Left cardiac atrium (tissue), 4 donors: ENCODE measurements around the gene SDS. TPM values are rescaled to one million over a fixed set of nuclear protein-coding genes. Genes with fewer than 3 reads are reported as not detected.

Experiments
- ATAC-seq, 2 donors: fragments of 200-7000 bp; cut with Tn5 transposase; one replicate each; pipeline ENCODE4 v1.9.1; 2020; ENCODE audit warnings: mild to moderate bottlenecking in 2 of 2, moderate library complexity in 2 of 2
- DNase-seq: peaks from one replicate; pipeline ENCODE4 v3.0.0-alpha.2; 2020
- intact Hi-C, 2 donors: fragments of 100-400 bp; cut with DNase I; formaldehyde crosslinking; loops; one replicate each; pipeline versions ENCODE4 v1.14.1 to v1.15.1; 2022 to 2023
- total RNA-seq, 2 donors: library from RNA; stranded (reverse); fragmentation: NEBNext Ultra II Directional; extraction: Animal tissue kit (Norgen Biotek cat#: 25700); gene quantifications; one replicate each; pipeline ENCODE4 v1.2.1, GENCODE V29; 2021
- donor health status: DM: no; HTN: yes; CAD: no.
- donor health status: DM: no; HTN: yes; CAD: no; lungs with severe emphysema.
- donor health status: DM: yes; HTN: yes; CAD: no.
- donor health status: Dilated cardiomyopathy.

SDS gene
- total RNA-seq, 2 donors from 2014 or later: 0.24 to 0.31 TPM

DNA sequence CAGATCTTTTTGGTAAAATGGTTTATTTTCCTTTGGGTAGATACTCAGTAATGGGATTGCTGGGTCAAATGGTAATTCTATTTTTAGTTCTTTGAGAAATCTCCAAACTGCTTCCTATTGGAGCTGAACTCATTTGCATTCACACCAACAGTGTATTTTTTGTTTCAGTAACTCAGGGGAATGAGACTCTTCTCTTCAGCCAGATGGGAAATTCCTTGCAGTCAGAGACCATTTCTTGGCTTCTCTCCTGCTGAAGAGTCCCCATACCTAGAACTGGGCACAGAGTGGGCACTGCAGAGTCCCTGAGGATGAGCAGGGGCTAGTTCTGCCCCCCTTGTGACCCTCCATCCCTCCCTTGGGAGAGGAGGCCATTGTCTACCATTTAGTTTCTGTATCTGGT, 29.3 kb upstream of the SDS start:
- no peak for DNase-seq
- no peak for ATAC-seq
- intact Hi-C loops: no loop called here

DNA sequence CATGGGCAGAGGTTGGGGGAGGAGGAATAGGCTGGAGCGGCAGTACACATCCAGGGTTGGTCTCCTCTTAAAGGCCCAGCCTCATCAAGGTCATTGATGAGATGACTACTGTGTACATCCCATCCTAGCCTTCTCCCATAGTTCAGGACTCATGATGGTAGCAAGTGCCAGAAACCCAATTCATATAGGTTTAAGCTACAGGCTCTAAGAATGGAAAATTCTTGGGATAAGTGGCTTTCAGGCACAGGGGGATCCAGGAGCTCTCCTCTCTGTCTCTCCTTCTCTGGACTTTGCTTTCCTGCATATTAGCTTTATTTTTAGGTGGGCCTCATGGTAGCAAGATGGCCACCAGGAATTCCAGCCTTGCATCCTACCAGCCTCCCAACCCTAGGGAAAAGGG, 24.8 kb upstream of the SDS start:
- intact Hi-C loops: loop anchor here (5.0 to 10.0 kb wide), 3 partner anchors 114 to 231 kb away; no protein-coding TSS in a partner anchor
- DNase-seq: no peak
- no peak for ATAC-seq

DNA sequence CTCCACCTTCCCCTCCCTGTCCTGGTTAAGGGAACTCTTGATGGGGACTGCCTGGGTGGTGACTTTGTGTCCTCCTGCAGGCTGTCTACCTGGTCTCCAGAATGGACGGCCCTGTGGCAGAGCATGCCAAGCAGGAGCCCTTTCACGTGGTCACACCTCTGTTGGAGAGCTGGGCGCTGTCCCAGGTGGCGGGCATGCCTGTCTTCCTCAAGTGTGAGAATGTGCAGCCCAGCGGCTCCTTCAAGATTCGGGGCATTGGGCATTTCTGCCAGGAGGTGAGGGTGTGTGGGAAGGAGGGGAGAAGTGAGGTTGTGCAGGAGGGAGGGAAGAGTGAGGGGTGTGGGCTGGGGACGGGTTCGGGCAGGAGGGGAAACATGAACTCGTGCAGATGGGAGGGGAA, 24.2 kb upstream of the SDS start:
- ATAC-seq (no peak), DNase-seq (no peak)
- intact Hi-C loops: loop anchor here (5.0 to 10.0 kb wide), 3 partner anchors 113 to 231 kb away; no protein-coding TSS in a partner anchor

DNA sequence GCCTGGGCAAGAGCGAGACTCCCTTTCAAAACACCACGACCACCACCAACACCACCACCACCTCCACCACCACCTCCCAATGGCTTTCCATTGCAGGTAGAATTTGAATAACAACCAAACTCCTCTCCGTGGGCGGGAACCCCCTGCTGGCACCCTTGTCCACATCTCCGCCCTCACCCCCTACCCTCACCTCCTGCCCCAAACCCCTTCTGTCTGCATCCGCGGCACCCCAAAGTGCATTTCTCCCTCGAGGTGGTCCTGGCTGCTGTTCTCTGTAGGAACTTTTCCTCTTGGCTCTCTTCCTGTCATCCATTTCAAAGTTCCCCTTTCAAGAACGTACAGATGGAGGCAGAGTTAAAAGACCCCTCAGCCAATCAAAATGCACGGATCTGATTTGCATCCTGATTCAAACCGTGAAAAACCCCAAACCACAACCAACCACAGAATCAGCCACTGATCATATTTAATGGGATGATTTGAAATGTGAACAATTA, 22.3 kb upstream of the SDS start:
- intact Hi-C loops: loop anchor here (5.0 to 10.0 kb wide), 3 partner anchors 111 to 229 kb away; no protein-coding TSS in a partner anchor
- no peak for DNase-seq
- no peak for ATAC-seq

DNA sequence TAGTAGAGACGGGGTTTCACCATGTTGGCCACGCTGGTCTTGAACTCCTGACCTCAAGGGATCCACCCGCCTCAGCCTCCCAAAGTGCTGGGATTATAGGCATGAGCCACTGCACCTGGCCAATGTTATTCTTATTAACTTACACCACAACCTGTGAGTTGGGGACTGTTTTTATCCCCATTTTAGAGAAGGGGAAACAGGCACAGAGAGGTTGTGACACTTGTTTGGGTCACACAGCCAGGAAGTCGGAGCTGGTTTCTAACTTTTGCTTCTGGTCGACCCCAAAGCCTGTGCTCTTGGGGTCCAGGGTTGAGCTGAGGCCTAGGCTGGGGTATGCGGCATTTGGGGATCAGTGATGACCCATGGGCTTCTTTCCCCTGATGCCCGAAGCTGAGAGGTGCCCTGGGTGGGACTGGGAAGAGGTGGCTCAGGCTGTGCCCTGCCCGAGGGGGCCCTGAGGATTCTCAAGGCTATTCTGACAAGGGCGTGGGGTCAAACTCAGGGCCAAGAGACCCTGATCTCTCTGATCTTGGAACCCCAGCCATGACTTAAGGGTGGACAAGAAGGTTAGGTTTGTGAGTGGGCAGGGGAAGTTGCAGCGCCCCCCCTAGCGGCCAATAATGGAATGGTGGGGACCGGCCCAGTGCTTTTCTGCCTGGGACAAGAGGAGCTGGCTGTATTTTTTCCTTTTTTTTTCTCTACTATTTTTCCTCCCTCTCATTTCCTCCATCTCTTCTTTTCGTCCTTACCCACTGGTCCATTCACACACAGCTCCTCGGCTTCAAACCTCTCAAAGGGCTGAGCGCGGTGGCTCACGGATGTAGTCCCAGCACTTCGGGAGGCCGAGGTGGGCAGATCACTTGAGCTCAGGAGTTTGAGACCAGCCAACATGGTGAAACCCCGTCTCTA, 21.5 kb upstream of the SDS start:
- intact Hi-C loops: loop anchor here (5.0 to 10.0 kb wide), 3 partner anchors 110 to 228 kb away; no protein-coding TSS in a partner anchor
- DNase-seq (peak; percentile 43), ATAC-seq (peak; percentile 16 to 37)

DNA sequence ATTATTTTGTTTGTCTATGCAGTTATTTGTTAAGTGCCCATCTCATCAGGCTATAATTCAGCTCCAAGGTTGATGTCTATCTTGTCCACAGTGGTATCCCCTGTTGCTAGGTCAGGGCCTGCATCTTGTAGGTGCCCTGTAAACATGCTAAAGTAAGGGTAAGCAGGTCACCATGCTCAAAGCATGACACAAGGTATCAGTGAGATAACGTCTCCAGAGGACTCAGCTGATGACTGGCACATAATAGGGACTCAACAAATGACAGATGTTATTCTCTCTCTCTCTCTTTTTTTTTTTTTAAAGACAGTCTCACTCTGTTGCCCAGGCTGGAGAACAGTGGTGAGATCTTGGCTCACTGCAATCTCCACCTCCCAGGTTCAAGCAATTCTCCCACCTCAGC, 20.8 kb upstream of the SDS start:
- intact Hi-C loops: loop anchor here in 1 of 2 donors (10.0 kb wide), 1 partner anchor 110 kb away; no protein-coding TSS in a partner anchor
- DNase-seq: no peak
- ATAC-seq: no peak

DNA sequence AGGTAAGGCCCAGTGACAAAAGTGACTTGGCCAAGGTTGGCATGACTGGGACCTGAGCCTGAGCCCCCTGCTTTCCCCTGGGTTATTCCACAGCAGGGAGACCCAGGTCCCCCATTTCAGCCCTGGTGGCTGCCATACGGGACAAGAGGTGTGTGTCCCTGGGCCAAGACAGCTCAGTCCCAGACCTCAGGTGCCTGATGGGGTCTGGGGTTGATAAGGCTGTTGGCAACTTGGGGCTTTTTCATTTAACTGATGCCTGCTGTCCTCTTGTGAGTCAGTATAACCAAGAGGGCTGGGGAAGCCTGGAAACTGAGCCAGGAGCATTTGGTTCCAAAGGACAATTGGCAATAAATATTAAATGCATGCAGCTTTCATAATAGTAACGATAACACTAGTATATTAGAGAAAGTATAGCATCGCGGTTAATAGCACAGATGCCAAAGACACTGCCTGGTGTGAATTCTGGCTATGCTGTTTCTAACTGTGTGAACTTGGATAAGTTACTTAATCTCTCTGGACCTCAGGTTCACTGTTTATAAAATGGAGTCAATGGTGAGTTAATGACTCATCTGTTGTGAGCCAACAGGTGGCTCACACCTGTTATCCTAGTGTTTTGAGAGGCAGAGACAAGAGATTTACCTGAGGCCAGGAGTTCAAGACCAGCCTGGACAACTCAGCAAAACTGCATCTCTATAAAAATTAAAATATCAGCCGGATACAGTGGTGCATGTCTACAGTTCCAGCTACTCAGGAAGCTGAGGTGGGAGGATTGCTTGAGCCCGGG, 19.4 kb upstream of the SDS start:
- intact Hi-C loops: loop anchor here in 1 of 2 donors (10.0 kb wide), 1 partner anchor 108 kb away; no protein-coding TSS in a partner anchor
- DNase-seq: no peak
- no peak for ATAC-seq

DNA sequence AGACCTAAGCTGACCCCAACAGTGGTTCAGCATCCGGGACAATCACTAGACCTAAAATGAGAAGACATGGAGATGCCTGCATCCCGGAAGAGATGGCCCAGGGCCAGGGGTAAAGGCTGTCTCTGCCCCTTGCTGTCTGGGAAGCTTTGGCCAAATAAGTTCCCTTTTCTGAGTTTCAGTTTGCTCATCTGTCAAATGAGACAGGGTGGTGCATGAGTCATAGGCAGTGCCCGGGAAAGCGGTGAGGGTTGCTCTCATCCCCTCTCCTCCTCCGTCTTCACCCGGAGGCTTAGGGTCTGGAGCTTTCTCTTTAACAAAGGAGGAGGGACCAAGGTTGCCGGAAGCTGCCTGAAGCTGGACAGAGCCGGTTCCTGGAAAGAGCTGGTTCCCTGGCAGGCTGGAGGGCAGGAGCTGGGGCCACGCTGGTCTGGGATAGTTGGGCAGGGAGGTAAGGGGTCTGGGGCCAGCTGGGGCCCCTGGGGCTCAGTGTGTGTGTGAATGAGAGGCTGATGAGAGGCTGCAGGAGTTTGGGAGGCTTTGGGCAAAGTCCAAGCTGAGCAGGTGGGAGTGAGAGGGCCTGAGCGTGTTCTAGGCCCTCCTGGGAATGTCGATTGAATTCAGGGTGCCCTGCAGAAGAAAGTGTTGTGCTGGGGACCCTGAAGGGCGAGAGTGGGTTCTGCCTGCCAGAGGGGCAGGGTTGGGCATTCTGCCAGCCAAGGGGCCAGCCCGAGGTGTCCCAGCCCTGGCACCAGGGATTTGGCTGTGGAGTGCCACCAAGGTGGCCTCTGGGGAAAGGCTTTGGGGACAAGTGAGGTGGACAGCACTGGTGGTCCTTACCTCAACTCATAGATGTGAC, 18.6 kb upstream of the SDS start, which contains the start of gene SDSL:
TSS of gene SDSL (plus strand) at position 351 of the 856 bp plus-strand sequence. CDS start 5,603 bp downstream, outside the sequence.
- ATAC-seq (peak; percentile 83 to 97), DNase-seq (peak; percentile 80)
- intact Hi-C loops: loop anchor here in 1 of 2 donors (10.0 kb wide), 1 partner anchor 107 kb away; no protein-coding TSS in a partner anchor

DNA sequence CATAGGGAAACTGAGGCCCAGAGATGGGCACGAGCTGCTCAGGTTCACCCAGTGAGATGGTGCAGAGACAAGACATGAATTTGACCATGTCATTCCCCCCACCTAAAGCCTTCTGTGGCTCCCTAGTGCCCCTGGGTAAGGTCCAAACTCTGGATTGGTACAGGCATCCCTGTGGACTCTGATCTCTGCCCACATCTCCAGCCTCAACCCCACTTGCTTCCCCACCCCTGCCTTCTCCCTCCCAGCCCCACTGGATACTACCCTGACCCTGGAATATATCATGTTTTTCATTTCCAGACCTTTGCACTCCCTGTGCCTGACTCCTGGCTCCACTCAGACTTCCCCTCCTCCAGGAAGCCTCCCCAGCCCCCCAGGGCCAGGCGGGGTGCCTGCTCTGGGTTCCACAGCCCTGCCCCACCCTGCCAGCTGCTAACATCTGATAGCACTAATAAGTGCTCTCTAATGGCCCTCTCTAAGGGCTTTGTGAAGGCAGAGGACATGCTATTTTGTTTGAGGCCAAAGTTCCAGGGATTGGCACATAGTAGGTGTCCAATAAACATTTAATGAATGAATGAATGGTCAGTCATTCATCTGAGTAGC, 17.4 kb upstream of the SDS start:
- ATAC-seq: no peak
- DNase-seq: no peak
- intact Hi-C loops: loop anchor here in 1 of 2 donors (10.0 kb wide), 1 partner anchor 106 kb away; no protein-coding TSS in a partner anchor

DNA sequence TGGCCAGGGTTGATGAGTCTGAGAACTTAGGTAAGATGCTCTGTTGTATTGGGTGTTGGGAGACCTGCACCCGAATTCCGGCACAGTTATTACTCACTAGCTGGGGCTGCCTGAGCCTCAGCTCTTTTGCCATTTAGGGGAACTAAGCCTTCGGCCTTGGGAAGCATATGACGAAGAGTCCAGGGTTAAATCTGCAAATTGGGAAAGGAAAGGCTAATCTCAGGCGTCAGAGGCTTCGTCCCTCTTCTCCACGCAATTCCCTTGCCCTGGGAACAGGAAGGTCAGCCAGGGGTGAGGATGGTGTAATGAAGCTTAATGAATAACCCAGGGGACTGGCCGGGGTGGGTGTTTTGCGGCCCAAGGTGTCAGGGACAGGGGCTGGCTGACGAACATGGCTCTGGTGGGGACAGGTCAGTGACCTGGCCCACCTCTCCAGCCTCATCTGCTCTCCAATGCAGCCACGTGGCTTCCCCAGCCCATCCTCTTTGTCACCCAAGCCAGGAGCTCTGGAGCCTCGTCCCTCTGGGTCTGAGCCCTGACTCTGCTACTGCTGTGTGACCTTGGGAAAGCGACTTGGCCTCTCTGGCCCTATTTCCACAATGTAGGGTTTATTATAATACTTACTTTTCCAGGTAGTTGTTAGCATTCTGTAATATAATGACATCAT, 14.7 kb upstream of the SDS start:
- ATAC-seq (peak in 1 of 2 donors; percentile 53), DNase-seq (peak; percentile 52)
- intact Hi-C loops: no loop called here

DNA sequence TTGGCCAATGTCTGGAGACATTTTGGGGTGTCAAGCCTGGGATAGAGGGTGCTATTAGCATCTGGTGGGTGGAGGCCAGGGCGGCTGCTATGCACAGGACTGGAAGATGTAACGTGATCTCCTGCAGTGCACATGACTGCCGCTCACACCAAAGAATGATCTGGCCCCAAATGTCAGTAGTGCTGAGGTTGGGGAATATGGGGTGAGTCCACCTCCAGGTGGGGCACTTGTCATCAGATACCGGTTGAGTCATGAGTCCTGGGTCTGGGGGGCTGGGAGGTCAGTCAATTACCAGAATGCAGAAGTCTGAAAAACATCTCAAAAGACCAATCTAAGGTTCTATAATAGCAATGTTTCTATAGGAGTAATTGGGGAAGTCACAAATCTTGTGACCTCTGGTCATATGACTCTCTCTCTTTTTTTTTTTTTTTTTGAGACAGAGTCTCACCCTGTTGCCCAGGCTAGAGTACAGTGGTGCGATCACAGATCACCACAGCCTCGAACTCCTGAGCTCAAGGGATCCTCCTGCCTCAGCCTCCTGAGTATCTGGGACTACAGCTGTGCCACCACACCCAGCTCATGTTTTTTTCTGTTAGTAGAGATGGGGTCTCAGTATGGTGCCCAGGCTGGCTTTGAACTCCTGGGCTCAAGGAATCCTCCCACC, 12.5 kb upstream of the SDS start:
- ATAC-seq (peak in 1 of 2 donors; percentile 29), DNase-seq (no peak)
- intact Hi-C loops: no loop called here

DNA sequence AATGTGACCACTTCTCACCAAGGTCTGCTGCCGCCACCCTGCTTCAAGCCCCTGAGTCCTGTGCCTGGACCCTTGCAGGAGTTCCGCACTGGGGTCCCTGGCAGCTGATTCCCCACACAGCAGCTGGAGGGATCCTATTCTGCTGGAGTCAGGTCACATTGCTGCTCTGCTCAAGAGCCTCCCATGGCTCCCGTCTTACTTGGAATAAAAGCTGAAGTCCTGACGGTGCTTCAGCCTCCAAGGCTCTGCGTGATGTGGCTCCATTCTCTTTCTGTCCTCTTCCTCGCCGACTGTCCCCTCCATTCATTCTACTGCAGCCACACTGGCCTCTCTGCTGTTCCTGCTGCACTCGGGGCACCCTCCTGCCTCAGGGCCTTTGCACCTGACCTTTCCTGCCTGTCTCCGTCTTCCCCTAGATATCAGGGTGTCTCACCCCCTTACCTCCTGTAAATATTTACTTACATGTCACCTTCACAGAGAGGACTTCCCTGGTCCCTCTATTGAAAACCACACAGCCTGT, 10.9 kb upstream of the SDS start:
- intact Hi-C loops: no loop called here
- DNase-seq (no peak), ATAC-seq (no peak)

DNA sequence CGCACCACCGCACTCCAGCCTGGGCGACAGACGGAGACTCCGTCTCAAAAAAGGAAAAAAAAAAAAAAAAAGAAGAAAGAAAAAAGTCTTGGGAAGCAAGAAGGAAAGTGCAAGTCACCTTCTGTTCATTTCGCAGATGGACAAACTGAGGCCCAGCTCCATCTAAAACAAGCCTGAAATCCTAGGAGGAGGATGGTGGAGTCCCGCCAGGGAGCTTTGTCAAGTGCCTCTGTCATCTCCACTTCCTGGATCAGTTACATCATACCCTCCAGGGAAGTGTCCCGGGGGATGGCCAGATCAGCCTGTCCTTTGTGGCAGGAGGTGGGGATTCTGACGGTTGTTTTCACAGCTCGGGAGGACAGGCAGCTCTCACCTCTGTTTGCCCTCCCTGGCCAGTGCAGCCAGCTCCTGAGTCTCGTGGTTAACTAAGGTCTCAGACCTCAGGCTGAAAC, 9.8 kb upstream of the SDS start:
- intact Hi-C loops: no loop called here
- DNase-seq (peak; percentile 56), ATAC-seq (peak; percentile 42 to 72)

DNA sequence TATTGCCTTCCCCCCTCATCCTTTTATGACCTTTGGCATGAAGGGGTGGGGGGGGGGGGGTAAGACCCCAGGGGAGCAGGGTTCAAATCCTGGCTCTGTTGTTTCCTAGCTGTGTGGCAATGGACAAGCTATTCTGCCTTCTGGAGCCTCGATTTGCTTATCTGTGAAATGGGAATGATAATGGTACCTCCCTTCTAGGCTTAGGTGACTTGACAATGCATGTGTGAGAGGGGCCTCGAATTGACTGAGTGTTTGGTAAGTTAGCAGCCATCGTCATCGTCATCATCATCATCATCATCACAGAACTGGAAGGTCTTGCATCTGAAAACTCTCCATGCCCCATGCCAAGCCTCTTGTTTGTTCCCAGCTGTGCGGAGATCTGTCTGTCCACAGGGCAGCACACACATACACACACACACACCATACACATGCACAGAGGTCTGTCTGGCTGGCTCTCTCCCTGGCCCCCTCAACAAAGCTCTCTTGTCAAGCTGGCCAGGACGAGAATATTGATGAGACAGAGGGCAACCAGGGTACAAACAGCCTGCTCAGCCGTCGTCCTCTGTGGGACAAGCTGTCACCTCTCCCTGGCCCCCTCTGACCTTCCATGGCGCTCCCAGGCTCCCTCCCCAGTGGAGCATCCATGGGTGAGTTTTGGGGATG, 5.9 kb upstream of the SDS start:
- DNase-seq (no peak), ATAC-seq (no peak)
- intact Hi-C loops: no loop called here

DNA sequence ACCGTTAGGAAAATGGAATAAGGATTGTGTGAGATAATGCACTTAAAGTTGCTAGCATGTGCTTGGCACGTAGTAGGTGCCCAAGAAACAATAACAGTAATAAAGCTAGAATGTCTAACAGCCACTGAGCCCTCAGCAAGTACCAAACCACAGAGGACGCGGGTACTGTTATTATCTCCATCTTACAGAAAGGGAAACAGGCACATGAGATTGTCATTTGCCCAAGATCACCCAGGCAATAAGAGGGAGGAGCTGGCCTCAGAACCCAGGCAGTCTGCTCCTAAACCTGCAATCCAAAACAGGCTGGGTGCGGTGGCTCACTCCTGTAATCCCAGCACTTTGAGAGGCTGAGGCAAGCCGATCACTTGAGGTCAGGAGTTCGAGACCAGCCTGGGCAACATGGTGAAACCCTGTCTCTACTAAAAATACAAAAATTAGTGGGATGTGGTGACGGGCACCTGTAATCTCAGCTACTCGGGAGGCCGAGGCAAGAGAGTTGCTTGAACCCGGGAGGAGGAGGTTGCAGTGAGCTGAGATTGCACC, 5.1 kb upstream of the SDS start:
- no peak for DNase-seq
- no peak for ATAC-seq
- intact Hi-C loops: no loop called here
